T-helper 17 cell (primary cell): ENCODE measurements around the gene RAB3IL1. TPM values are rescaled to one million over a fixed set of nuclear protein-coding genes. Genes with fewer than 3 reads are reported as not detected.

ENCODE experiments used
- ATAC-seq: fragments of 150-1000 bp; cut with Tn5 transposase; 2 replicates; pipeline ENCODE4 v1.10.0; 2021; ENCODE audit warnings: mild to moderate bottlenecking, moderate library complexity
- DNase-seq, 3 donors: peaks; one replicate each; pipeline versions ENCODE4 v3.0.0 to v3.0.0-alpha.2; 2020 to 2021
- H3K9me3 ChIP-seq: one replicate; pipeline ENCODE4 v1.7.0; 2013; ENCODE audit warnings: low read length, mild to moderate bottlenecking; ENCODE audit not compliant: control insufficient read depth, poor library complexity, severe bottlenecking
- H3K27ac Mint-ChIP-seq: one replicate; pipeline ENCODE4 v1.8.0; 2022; ENCODE audit warnings: mild to moderate bottlenecking, moderate library complexity, mixed read lengths
- H3K27me3 Mint-ChIP-seq: one replicate; pipeline ENCODE4 v1.8.0; 2022; ENCODE audit warnings: mixed read lengths
- H3K36me3 Mint-ChIP-seq: one replicate; pipeline ENCODE4 v1.8.0; 2022; ENCODE audit warnings: low read depth, mixed read lengths
- H3K4me1 Mint-ChIP-seq: one replicate; pipeline ENCODE4 v1.8.0; 2022; ENCODE audit warnings: mild to moderate bottlenecking, mixed read lengths
- H3K4me3 Mint-ChIP-seq: one replicate; pipeline ENCODE4 v1.8.0; 2022; ENCODE audit warnings: mild to moderate bottlenecking, moderate library complexity, mixed read lengths
- total RNA-seq, 4 donors: library from RNA in 2 of 4; stranded (reverse) in 2 of 4; gene quantifications; one replicate each; pipeline ENCODE4 v1.2.3 and lab custom pipeline; 2022 to 2026

The RAB3IL1 gene
- total RNA-seq, 2 donors from 2014 or later: not detected

- no peak overlapping the region for H3K27ac Mint-ChIP-seq
- peaks cover 12% of the 10 kb centered on the region for H3K4me1 Mint-ChIP-seq
- H3K36me3 Mint-ChIP-seq: peaks cover 7% of the 10 kb centered on the region
- no peaks in the 10 kb centered on the region for H3K9me3 ChIP-seq
- no peak overlapping the region for H3K4me3 Mint-ChIP-seq
- ATAC-seq (no peak), DNase-seq (no peak)
- H3K27me3 Mint-ChIP-seq: peaks cover 49% of the 10 kb centered on the region
Measured at GRCh38 chr11:61921446-61921845, 4.1 kb upstream of the RAB3IL1 start.

- Mint-ChIP-seq H3K36me3 (peaks cover 7% of the 10 kb centered on the region), H3K4me3 (no peak overlapping the region), H3K4me1 (peaks cover 14% of the 10 kb centered on the region), H3K27me3 (peaks cover 61% of the 10 kb centered on the region), H3K27ac (no peak overlapping the region)
- no peak for DNase-seq
- no peaks in the 10 kb centered on the region for H3K9me3 ChIP-seq
- no peak for ATAC-seq
Measured at GRCh38 chr11:61919705-61920631, 2.6 kb upstream of the RAB3IL1 start.

- DNase-seq (no peak), ATAC-seq (no peak)
- Mint-ChIP-seq H3K27me3 (peaks cover 62% of the 10 kb centered on the region), H3K36me3 (peaks cover 7% of the 10 kb centered on the region), H3K27ac (no peak overlapping the region), H3K4me3 (no peak overlapping the region), H3K4me1 (peaks cover 14% of the 10 kb centered on the region)
- H3K9me3 ChIP-seq: no peaks in the 10 kb centered on the region
Measured at GRCh38 chr11:61918938-61919704, 1.8 kb upstream of the RAB3IL1 start.

GRCh38 chr11:61918251-61918937 lies 1.0 kb upstream of the RAB3IL1 start:
- Mint-ChIP-seq H3K36me3 (peaks cover 7% of the 10 kb centered on the region), H3K4me3 (peak overlapping the region; percentile 87), H3K4me1 (peaks cover 14% of the 10 kb centered on the region), H3K27ac (no peak overlapping the region), H3K27me3 (peaks cover 66% of the 10 kb centered on the region)
- ATAC-seq (no peak), DNase-seq (no peak)
- H3K9me3 ChIP-seq: no peaks in the 10 kb centered on the region

GRCh38 chr11:61916737-61917333 lies 531 bp downstream of the RAB3IL1 start:
- no peaks in the 10 kb centered on the region for H3K9me3 ChIP-seq
- Mint-ChIP-seq H3K27ac (no peak overlapping the region), H3K4me3 (peak overlapping the region; percentile 52), H3K36me3 (peaks cover 7% of the 10 kb centered on the region), H3K4me1 (peaks cover 17% of the 10 kb centered on the region), H3K27me3 (peaks cover 75% of the 10 kb centered on the region)
- peak; percentile 13 for ATAC-seq
- no peak for DNase-seq

- Mint-ChIP-seq H3K27ac (no peak overlapping the region), H3K27me3 (peaks cover 64% of the 10 kb centered on the region), H3K4me3 (no peak overlapping the region), H3K4me1 (peaks cover 15% of the 10 kb centered on the region), H3K36me3 (peaks cover 5% of the 10 kb centered on the region)
- ATAC-seq (no peak), DNase-seq (no peak)
- H3K9me3 ChIP-seq: no peaks in the 10 kb centered on the region
Measured at GRCh38 chr11:61914471-61915171, 2.7 kb downstream of the RAB3IL1 start.

GRCh38 chr11:61913699-61914395 lies 3.5 kb downstream of the RAB3IL1 start:
- no peaks in the 10 kb centered on the region for H3K9me3 ChIP-seq
- Mint-ChIP-seq H3K4me1 (peaks cover 15% of the 10 kb centered on the region), H3K27ac (no peak overlapping the region), H3K36me3 (peaks cover 5% of the 10 kb centered on the region), H3K27me3 (peaks cover 56% of the 10 kb centered on the region), H3K4me3 (no peak overlapping the region)
- no peak for ATAC-seq
- DNase-seq: no peak

GRCh38 chr11:61912991-61913698 lies 4.2 kb downstream of the RAB3IL1 start:
- H3K27ac Mint-ChIP-seq: no peak overlapping the region
- no peak for DNase-seq
- H3K9me3 ChIP-seq: no peaks in the 10 kb centered on the region
- ATAC-seq: no peak
- peaks cover 11% of the 10 kb centered on the region for H3K4me1 Mint-ChIP-seq
- H3K4me3 Mint-ChIP-seq: no peak overlapping the region
- H3K36me3 Mint-ChIP-seq: peaks cover 2% of the 10 kb centered on the region
- H3K27me3 Mint-ChIP-seq: peaks cover 49% of the 10 kb centered on the region

GRCh38 chr11:61912530-61912898 lies 4.9 kb downstream of the RAB3IL1 start:
- ATAC-seq: no peak
- Mint-ChIP-seq H3K27ac (no peak overlapping the region), H3K4me1 (peaks cover 5% of the 10 kb centered on the region)

GRCh38 chr11:61911701-61912529 lies 5.5 kb downstream of the RAB3IL1 start:
- peaks cover 5% of the 10 kb centered on the region for H3K4me1 Mint-ChIP-seq
- no peak overlapping the region for H3K27ac Mint-ChIP-seq
- no peaks in the 10 kb centered on the region for H3K9me3 ChIP-seq
- no peak overlapping the region for H3K4me3 Mint-ChIP-seq
- no peaks in the 10 kb centered on the region for H3K36me3 Mint-ChIP-seq
- no peak for DNase-seq
- peaks cover 43% of the 10 kb centered on the region for H3K27me3 Mint-ChIP-seq
- ATAC-seq: no peak

More at GRCh38 chr11:61912530-61912898, 4.9 kb downstream of the RAB3IL1 start:
- no peak overlapping the region for H3K4me3 Mint-ChIP-seq
- DNase-seq: no peak
- no peaks in the 10 kb centered on the region for H3K9me3 ChIP-seq
- H3K36me3 Mint-ChIP-seq: no peaks in the 10 kb centered on the region
- peaks cover 43% of the 10 kb centered on the region for H3K27me3 Mint-ChIP-seq

GRCh38 chr11:61911128-61911700 lies 6.2 kb downstream of the RAB3IL1 start:
- H3K36me3 Mint-ChIP-seq: no peaks in the 10 kb centered on the region
- H3K4me3 Mint-ChIP-seq: no peak overlapping the region
- H3K9me3 ChIP-seq: no peaks in the 10 kb centered on the region
- H3K4me1 Mint-ChIP-seq: peaks cover 5% of the 10 kb centered on the region
- no peak overlapping the region for H3K27ac Mint-ChIP-seq
- H3K27me3 Mint-ChIP-seq: peaks cover 38% of the 10 kb centered on the region
- DNase-seq (no peak), ATAC-seq (no peak)
